ENCODE measurements around the gene PRUNE2.

PRUNE2 gene

GRCh38 chr9:76697081-76697480, 208.8 kb downstream of the PRUNE2 start:
- Histone ChIP-seq H3K4me1 (ENCODE audit: control insufficient read depth in 1 of 2, insufficient read depth in 1 of 2, low read depth in 1 of 2, low read length in 1 of 2) (peaks cover 54 to 68% of the 10 kb centered on the region in 2 experiments), H3K36me3 (no peaks in the 10 kb centered on the region), H3K9me3 (no peaks in the 10 kb centered on the region), H3K27me3 (no peaks in the 10 kb centered on the region), H3K27ac (peak overlapping the region; percentile 79), H3K4me3 (ENCODE audit: low read depth in 1 of 2, low read length in 1 of 2) (no peak overlapping the region)
- TF ChIP-seq CTCF (IDR thresholded peaks at IDR 0.05) = no peak

GRCh38 chr9:76693912-76694311, 212.0 kb downstream of the PRUNE2 start:
- H3K27ac ChIP-seq = peak overlapping the region; percentile 54

GRCh38 chr9:76692458-76693129, 213.3 kb downstream of the PRUNE2 start:
- no peaks in the 10 kb centered on the region for H3K36me3 ChIP-seq
- H3K27me3 ChIP-seq = no peaks in the 10 kb centered on the region
- no peak overlapping the region for H3K27ac ChIP-seq
- H3K9me3 ChIP-seq = no peaks in the 10 kb centered on the region
- peak overlapping the region in 1 of 2 experiments; percentile 49 for H3K4me3 ChIP-seq (ENCODE audit: low read depth in 1 of 2, low read length in 1 of 2)
- no peak for TF ChIP-seq CTCF (IDR thresholded peaks at IDR 0.05)
- H3K4me1 ChIP-seq (ENCODE audit: control insufficient read depth in 1 of 2, insufficient read depth in 1 of 2, low read depth in 1 of 2, low read length in 1 of 2) = peaks cover 53 to 64% of the 10 kb centered on the region in 2 experiments

More at GRCh38 chr9:76693912-76694311, 212.0 kb downstream of the PRUNE2 start:
- Histone ChIP-seq H3K4me3 (ENCODE audit: low read depth in 1 of 2, low read length in 1 of 2) (no peak overlapping the region), H3K9me3 (no peaks in the 10 kb centered on the region), H3K4me1 (ENCODE audit: control insufficient read depth in 1 of 2, insufficient read depth in 1 of 2, low read depth in 1 of 2, low read length in 1 of 2) (peaks cover 52 to 64% of the 10 kb centered on the region in 2 experiments), H3K36me3 (no peaks in the 10 kb centered on the region), H3K27me3 (no peaks in the 10 kb centered on the region)
- TF ChIP-seq CTCF (IDR thresholded peaks at IDR 0.05) = no peak

- no peak for TF ChIP-seq CTCF (IDR thresholded peaks at IDR 0.05)
- no peaks in the 10 kb centered on the region for H3K9me3 ChIP-seq
- no peaks in the 10 kb centered on the region for H3K36me3 ChIP-seq
- peaks cover 46 to 56% of the 10 kb centered on the region in 2 experiments for H3K4me1 ChIP-seq (ENCODE audit: control insufficient read depth in 1 of 2, insufficient read depth in 1 of 2, low read depth in 1 of 2, low read length in 1 of 2)
- H3K4me3 ChIP-seq (ENCODE audit: low read depth in 1 of 2, low read length in 1 of 2) = peak overlapping the region; percentile 37 to 49
- H3K27ac ChIP-seq = peak overlapping the region; percentile 47
- no peaks in the 10 kb centered on the region for H3K27me3 ChIP-seq
Measured at GRCh38 chr9:76691517-76692313, 214.2 kb downstream of the PRUNE2 start.

- no peaks in the 10 kb centered on the region for H3K9me3 ChIP-seq
- H3K36me3 ChIP-seq = no peaks in the 10 kb centered on the region
- no peak overlapping the region for H3K27ac ChIP-seq
- no peak for TF ChIP-seq CTCF (IDR thresholded peaks at IDR 0.05)
- H3K4me3 ChIP-seq (ENCODE audit: low read depth in 1 of 2, low read length in 1 of 2) = no peak overlapping the region
- peaks cover 46 to 56% of the 10 kb centered on the region in 2 experiments for H3K4me1 ChIP-seq (ENCODE audit: control insufficient read depth in 1 of 2, insufficient read depth in 1 of 2, low read depth in 1 of 2, low read length in 1 of 2)
- H3K27me3 ChIP-seq = no peaks in the 10 kb centered on the region
Measured at GRCh38 chr9:76690973-76691370, 214.9 kb downstream of the PRUNE2 start.
